Neural cell (in vitro differentiated cells): ENCODE measurements around the gene ECI1.
"Not testable (repeated sequence)": the region's sequence is repeated elsewhere in the genome, so short reads cannot be mapped to it uniquely, and the experiment has no call there.

Experiments
- CTCF ChIP-seq: fragments of 450-650 bp; IDR thresholded peaks from 2 replicates; pipeline ENCODE4 v1.5.1; 2014; ENCODE audit warnings: antibody characterized with exemption, mild to moderate bottlenecking, moderate library complexity; ENCODE audit not compliant: poor library complexity, severe bottlenecking
- EZH2 ChIP-seq: fragments of 200-600, 300-800 bp; shearing (Covaris generic), sonication (generic); IDR thresholded peaks from 2 replicates; pipeline ENCODE4 v1.6.1; 2014; ENCODE audit warnings: antibody characterized with exemption, low read length, borderline replicate concordance, mild to moderate bottlenecking; ENCODE audit not compliant: insufficient read depth, poor library complexity, severe bottlenecking
- SMC3 ChIP-seq: fragments of 450-650 bp; conservative IDR thresholded peaks from 2 replicates; pipeline ENCODE4 v1.6.1; 2014; ENCODE audit warnings: antibody characterized with exemption, mild to moderate bottlenecking, moderate library complexity; ENCODE audit not compliant: poor library complexity

- TF ChIP-seq CTCF, EZH2, SMC3: not testable (repeated sequence)
These were observed 7.1 kb upstream of the ECI1 start for GRCh38 chr16:2258530-2258929.
